HG02884 (cell line): ENCODE measurements around the gene EXOC6B.
"Not testable (repeated sequence)": the region's sequence is repeated elsewhere in the genome, so short reads cannot be mapped to it uniquely, and the experiment has no call there.

Experiments
- ATAC-seq: cut with Tn5 transposase; IDR thresholded peaks from one replicate; pipeline ENCODE4 v1.9.1; 2021; ENCODE audit warnings: mild to moderate bottlenecking, moderate library complexity; ENCODE audit not compliant: unreplicated experiment

The EXOC6B gene

GRCh38 chr2:72555943-72556342, 269.9 kb downstream of the EXOC6B start:
- ATAC-seq, result no peak

- ATAC-seq, result not testable (repeated sequence)
Observed at GRCh38 chr2:72555363-72555762, 270.5 kb downstream of the EXOC6B start.

GRCh38 chr2:72554910-72555309, 270.9 kb downstream of the EXOC6B start:
- ATAC-seq, result not testable (repeated sequence)

- no peak for ATAC-seq
Observed at GRCh38 chr2:72554381-72554780, 271.5 kb downstream of the EXOC6B start.

GRCh38 chr2:72548081-72548764, 277.6 kb downstream of the EXOC6B start:
- no peak for ATAC-seq

- ATAC-seq, result no peak
Observed at GRCh38 chr2:72545790-72546189, 280.0 kb downstream of the EXOC6B start.

GRCh38 chr2:72544554-72544953, 281.3 kb downstream of the EXOC6B start:
- ATAC-seq, result no peak

- no peak for ATAC-seq
Observed at GRCh38 chr2:72543497-72544216, 282.2 kb downstream of the EXOC6B start.

GRCh38 chr2:72539071-72539552, 286.7 kb downstream of the EXOC6B start:
- ATAC-seq, result no peak

- ATAC-seq, result no peak
Observed at GRCh38 chr2:72538486-72538885, 287.3 kb downstream of the EXOC6B start.

- ATAC-seq, result not testable (repeated sequence)
Observed at GRCh38 chr2:72535586-72535985, 290.2 kb downstream of the EXOC6B start.

- ATAC-seq, result no peak
Observed at GRCh38 chr2:72533765-72534164, 292.1 kb downstream of the EXOC6B start.

GRCh38 chr2:72527424-72527823, 298.4 kb downstream of the EXOC6B start:
- ATAC-seq, result no peak

- ATAC-seq, result no peak
Observed at GRCh38 chr2:72526623-72527022, 299.2 kb downstream of the EXOC6B start.

GRCh38 chr2:72524071-72524470, 301.8 kb downstream of the EXOC6B start:
- no peak for ATAC-seq

- no peak for ATAC-seq
Observed at GRCh38 chr2:72515696-72516095, 310.1 kb downstream of the EXOC6B start.

GRCh38 chr2:72513011-72513410, 312.8 kb downstream of the EXOC6B start:
- ATAC-seq, result no peak

- no peak for ATAC-seq
Observed at GRCh38 chr2:72512376-72512775, 313.5 kb downstream of the EXOC6B start.

- no peak for ATAC-seq
Observed at GRCh38 chr2:72511906-72512305, 313.9 kb downstream of the EXOC6B start.

GRCh38 chr2:72497763-72498162, 328.1 kb downstream of the EXOC6B start:
- no peak for ATAC-seq

- ATAC-seq, result no peak
Observed at GRCh38 chr2:72496479-72496878, 329.4 kb downstream of the EXOC6B start.

- no peak for ATAC-seq
Observed at GRCh38 chr2:72494392-72494791, 331.4 kb downstream of the EXOC6B start.
